H4 (cell line): ENCODE results near the gene RALGDS. TPM values are rescaled to one million over a fixed set of nuclear protein-coding genes. Genes with fewer than 3 reads are reported as not detected.

Source experiments
- DNase-seq: peaks from one replicate; pipeline ENCODE4 v3.0.0-alpha.2; 2015; ENCODE audit warnings: low spot score
- total RNA-seq: library from RNA; depleted of rRNA; stranded (reverse); fragments of >200 nt; shearing (Covaris generic); gene quantifications from 2 replicates; pipeline ENCODE4 v1.2.3, GENCODE V29; 2014

RALGDS gene
- total RNA-seq, 1 experiment from 2014 or later: 12.6 TPM

DNA sequence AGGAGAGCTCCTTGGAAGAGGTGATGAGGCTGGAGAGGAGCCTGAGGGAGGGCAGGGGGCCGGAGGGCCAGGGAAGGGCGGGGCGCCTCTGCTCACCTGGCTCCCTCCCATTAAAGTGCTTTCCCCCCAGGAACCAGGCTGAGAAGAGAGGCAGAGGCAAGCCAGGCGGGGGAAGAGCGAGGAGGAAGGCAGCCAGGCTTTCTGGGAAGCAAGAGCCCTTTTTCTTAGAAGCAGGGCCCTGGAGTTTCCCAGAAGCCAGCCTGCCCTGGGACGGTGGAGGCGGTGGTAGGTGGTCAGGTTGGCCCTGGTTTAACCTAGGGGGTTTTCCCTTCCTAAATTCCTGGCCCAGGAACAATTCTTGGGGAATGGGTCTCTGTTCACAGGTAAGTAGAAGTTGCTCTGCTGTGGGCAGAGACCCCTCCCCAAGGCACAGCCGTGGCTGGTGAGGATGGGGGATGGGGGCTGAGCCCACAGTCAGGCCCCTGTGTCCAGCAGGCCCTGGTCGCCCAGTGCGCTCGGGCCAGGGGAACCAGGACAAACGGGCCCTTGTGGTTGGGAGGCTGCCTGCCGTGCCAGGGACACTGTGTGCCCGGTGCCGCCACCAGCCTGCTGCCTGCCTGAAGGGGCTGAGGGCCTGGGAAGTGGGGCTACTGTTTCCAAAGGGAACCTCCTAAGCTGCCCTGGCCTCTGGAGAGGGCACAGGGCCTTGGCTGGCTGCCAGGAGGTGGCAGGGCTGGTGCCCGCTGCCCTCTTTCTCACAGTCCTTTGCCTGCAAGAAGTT is 16.6 kb upstream of the RALGDS start:
- DNase-seq: no peak

DNA sequence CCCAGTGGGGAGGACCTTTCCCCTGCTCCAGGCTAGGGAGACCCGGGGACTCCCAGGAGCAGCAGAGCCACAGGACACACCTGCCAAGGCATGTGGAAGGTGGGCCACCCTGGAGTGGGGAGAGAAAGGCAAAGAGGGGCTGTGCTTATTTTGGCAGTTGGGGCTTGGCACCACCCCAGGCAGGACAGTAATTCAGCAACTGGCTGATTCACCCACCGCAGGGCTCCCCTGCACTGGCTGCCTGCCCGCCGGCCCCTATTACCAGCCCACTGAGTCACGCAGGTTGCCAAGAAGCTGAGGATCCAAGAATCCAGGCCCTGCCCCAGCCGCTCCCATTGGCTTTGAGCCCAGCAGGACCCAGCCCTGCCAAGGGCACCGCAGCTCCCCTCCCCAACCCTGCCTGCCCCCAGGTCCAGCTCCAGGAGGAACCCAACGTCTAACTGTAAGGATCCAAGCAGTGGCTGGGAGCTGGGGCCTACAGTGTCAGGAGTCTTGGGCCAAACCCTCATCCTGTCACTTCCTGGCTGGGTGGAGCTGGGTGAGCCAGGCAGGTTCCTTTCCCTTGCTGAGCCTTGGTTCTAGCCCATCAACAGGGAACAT is 14.2 kb upstream of the RALGDS start:
- DNase-seq: peak; percentile 85

DNA sequence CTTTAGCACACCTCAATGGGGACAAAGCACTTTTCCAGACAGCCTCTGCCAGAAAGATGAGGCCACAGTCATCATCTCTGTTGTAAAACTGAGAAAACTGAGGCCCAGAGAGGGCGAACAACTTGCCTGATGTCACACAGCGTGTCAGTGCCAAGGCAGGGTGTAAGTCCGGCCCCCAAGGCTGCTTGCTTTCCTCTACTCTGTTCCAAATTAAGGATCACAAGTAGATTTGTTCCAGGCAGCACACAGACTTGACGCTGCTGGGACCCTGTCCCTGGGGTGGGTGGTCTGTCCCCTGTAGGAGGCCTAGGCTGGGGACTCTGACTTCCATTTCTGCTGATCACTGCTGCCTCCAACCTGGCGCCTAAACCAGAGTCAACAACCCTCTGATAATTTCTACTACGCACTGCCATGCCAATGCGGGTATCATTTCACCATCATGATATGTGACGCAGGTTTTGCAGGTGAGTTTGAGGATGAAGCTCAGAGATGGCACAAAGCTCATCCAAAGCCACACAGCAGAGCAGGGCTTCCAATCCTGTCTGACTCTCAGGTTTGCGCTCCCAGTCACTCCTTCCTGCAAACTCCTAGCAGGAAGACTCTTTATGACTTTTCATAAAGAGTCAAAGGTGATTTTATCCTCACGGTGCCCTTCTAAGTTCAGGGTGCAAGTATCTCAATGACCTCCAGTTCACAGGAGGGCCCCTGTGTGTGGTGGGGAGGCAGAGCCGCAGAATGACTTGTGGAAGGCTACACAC is 13.5 kb upstream of the RALGDS start:
- DNase-seq: no peak

DNA sequence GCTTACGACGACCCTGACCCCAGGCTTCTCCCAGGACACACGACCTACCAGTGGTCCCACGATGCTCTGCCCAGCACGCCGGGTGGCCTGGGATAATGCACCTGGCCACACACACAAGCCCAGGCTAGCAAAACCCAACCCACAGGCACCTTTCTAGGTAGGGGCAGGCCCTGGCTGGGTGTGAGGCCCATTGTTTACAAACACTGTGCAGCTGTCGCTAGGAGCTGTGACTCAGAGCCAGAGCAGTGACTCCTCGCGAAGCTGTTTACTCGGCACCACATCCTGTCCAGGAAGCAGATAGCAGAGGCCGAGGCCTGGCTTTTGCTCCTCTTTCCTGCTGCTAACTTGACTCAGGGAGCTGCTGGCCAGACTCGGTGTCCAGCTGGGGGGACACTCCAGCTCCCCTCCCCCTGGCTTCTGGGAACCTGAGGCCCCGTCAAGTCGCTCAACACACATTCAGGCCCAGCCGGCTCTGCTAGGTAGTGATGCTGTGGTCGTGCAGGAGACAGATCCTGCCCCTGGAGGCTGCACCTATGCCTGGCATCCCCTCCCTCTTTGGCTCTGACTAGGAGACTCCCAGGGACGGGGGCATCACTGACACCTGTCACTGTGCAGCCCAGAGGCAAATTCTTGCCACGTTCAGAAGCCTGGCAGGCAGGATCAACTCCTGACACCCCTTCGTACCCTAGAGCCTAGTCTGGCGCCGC is 12.8 kb upstream of the RALGDS start:
- peak; percentile 96 for DNase-seq

DNA sequence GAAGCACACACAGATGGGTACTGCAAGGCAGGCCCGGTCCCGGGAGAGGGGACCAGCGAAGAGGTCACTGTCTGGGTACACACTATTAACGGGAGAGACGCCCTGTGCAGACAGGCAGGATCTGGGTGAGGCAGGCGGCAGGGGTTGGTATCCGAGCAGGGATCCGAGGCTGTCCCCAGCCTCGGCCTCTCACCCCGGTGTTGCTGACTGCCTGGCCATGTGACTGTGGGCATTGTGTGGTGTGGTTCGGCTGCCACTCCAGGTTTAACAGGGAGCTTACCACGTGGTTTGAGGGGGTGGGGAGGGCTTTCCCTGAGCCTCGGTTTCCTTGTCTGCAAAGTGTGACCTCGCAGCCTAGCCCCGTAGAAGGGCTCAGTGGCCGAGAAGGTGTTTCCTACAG is 11.1 kb upstream of the RALGDS start:
- DNase-seq: no peak

DNA sequence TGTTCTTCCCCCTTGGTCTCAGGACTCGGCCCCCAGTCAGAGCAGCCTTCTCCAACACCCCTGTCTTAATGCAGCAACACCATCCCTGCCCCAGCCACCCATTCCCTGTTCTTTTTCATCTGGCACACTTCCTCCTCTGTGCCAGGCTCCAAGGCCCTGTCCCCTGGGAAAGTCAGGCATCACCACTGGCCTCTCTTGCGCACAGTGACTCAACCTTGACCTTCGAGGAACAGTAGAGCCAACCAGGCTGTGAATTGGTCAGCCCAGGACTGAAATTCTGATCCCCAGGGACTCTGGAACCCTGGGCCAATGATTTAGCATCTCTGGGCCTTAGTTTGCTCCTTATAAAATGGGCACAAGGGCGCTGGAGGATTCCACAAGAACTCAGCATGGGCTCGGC is 10.5 kb upstream of the RALGDS start:
- DNase-seq: no peak

DNA sequence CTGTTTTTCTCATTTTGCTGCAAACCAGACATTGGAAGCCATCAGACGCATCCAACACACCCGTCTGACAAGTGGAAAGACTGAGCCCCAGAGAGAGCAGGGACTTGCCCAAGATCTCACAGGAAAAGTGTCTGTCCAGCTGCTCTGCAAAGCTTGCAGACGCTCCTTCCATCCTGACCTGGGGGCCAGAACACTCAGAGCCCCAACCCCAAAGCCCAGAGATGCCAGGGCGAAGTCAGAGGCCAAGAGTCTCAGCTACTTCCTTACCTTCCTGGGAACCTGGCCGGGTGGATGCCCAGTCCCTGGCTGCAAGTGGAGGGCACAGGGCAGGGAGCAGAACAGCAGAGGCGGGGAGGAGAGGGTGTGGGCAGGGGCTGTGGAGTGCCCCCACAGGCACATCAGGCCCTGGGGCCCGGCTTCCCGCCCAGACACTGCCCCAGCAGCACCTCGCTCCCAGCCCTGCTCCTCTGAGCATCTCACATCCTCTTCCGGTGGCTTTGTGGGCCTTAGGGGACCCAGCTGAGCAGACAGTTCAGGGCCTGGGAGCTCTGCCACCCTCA is 9.7 kb upstream of the RALGDS start:
- no peak for DNase-seq

DNA sequence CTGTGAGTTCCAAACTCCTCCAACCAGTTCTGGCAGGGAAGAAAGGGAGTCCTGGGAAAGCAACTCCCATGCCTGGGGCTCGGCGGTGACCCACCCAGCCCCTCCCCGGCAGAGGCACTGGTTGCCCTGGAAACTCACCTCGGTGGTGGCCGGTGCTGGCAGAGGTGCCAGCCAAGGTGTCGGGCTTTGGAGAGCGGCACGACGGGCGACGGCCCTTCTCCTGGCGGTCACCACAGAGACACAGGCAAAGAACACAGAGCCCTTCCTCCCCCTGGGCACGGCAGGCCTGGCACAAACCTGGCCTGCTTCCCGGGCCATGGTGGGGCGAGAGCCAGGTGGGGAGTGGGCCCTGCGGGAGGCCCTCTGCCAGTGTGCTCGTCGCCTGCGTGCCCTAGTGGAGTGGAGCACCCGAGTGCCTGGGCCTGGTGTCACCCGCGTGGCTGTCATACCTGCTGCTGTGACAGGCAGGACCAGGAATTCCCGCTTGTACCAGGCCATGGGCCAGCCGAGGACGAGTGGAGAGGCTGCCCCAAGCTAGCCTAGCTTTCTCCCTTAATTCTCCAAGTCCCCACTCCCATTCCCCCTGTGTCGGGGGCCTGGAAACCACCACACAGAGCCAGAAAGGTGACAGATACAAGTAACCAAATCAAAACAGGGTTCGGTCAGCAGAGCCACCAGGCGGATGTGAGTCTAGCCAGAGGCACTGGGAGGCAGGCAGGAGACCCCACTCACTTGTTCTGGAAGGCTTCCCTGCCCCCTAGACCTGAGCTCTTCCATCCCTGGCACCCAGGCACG is 8.2 kb upstream of the RALGDS start:
- DNase-seq: no peak

DNA sequence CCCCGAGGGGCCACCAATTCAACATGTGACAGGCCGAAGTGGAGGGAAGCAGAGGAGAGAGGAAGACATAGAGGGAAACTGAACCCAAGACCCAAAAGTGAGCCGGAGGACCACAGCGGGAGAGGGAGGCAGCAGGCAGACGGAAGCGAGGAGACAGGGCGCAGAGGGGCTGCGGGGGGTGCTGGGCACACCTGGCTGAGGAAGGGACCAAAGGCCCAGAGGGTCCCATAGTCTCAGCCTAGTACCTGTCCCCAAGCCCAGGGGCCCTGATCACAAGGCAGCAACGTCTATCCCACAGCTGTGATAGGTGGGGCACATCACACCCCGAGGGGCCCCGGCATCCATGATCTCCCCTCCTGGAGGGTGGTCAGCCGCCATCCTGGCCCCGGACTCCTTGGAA is 7.1 kb upstream of the RALGDS start:
- DNase-seq: no peak

DNA sequence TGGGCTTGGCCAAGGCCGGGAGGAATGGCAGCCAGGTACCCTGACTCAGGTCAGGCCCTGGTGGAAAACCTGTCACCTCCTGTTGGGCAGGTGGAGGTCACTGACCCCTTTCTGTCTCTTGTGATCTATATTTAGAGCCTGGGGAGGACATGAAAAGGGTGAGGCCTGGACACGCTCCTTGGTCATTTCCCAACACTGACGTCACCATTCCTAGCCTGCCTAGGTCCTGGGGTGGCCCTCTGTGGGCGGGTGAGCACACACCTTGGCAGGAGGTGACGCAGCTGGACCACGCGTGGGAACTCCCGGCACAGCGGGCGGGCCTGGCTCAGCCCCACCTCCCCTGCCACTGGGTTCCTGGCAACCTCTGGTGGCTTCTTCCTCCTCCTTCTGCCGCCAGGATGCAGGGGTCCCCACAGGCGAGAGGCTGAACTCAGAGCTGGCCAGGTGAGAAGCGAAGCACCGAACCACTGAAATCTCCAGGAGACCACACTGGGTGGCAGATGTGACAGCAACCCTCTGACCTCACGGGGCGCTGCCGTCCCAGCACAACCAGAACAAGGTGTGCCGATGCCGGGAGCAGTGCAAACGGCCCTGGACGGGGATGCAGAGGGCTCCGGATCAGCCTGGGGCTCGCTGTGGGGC is 6.4 kb upstream of the RALGDS start:
- DNase-seq: no peak

DNA sequence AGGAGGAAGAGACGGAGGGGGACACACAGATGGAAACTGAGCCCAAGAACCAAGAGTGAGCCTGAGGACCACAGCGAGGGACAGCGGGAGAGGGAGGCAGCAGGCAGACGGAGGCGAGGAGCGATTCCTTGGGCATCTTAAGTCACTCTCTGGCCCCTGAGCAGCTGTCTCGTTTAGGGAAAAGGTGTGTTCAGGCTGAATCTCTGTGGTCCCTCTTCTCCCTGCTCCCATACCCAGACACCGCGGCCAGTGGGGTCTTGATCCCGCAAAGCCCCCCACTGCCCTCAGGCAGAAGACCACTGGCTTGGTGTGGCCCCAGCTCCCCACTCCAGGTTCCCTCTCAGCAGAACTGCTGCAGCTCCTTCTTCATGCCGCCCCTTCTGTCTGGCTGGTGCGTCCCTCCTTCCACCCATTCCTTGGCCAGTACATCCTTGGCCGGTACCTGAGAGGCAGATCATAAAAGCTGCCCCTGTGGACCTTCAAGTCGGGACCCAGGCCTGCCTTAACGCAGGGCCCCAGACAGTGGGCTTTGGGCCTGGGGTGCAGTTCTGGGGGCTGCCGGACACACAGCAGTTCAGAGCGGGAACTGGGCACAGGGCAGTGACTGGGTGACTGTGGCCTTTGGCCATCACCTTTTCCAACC is 5.8 kb upstream of the RALGDS start:
- DNase-seq: no peak

DNA sequence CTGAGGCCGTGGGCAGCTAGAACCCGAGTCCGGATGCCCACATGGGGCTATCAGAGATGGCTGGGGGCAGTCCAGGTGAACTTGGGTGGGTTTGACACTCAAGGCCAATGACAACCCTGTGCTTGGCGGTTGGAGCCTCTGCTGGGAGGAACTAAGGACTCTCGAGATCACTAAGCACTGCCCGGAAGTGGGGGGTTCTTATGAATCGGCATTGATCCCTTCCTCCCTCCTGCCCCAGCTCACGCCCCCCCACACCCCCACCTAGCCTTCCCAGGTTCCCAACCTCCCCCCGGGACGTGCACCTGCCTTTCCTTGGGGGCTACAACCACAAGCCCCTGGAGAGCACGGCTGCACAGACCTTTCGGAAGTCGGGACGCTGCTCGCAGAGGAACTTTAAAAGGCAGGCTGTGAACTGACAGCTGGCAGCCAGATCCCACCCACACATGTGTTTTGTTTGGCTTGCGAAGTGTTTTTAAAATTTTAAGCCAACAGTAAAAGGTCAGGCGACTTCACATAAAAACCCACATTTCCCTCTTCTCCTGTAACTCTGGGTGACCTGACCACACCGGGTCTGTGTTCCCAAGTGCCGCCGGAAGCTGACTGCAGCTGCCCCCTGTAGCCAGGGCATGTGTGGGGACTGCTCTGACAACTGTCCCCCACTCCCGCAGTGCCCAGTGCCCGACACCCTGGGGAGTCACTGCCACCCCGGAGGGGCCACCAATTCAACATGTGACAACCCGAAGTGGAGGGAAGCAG is 5.1 kb upstream of the RALGDS start:
- no peak for DNase-seq

GRCh38 chr9:133124907-133125275 is 3.9 kb upstream of the RALGDS start:
- DNase-seq: no peak

- no peak for DNase-seq
Measured at GRCh38 chr9:133124123-133124906, 3.3 kb upstream of the RALGDS start.

DNA sequence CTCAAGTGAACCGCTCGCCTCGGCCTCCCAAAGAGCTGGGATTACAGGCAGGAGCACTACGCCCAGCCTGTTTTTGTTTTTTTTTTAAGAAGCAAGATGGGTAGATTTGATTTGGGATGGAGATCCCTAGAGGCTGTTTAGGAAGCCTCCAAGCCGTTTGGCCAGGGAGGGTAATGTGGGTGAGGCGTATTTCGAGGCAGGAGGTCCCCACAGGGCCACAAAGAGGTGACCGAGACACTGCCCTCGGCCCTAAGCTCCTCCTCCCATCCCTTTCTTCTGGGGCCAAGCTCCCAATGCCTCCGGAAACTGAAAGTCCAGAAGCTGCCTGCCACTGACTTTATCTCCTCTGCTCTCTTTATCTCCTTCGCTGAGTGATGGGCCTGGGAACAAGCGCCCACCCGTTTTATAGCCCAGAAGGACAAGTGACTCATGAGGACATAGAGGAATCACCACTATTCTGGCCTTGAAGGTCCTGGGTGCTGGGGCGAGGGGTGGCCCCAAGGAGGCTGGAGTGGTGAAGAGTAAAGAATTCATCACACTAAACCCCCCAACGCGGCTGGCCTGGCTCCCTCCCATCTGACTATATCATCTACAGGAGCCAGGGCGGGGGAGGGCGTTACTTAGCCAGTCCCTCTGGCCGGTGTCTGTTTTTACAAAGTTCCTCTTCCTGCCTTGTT is 2.0 kb upstream of the RALGDS start:
- DNase-seq: no peak

DNA sequence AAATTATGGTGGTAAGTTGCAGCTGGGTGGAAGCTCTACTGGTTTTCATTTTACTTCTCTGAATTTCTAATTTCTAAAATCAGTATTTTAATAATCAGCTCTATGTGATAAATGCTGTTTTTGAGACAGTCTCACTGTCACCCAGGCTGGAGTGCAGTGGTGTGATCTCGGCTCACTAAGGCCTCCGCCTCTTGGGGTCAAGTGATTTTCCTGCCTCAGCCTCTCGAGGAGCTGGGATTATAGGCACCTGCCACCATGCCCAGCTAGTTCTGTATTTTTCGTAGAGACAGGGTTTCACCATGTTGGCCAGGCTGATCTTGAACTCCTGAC is 1.5 kb upstream of the RALGDS start:
- no peak for DNase-seq

DNA sequence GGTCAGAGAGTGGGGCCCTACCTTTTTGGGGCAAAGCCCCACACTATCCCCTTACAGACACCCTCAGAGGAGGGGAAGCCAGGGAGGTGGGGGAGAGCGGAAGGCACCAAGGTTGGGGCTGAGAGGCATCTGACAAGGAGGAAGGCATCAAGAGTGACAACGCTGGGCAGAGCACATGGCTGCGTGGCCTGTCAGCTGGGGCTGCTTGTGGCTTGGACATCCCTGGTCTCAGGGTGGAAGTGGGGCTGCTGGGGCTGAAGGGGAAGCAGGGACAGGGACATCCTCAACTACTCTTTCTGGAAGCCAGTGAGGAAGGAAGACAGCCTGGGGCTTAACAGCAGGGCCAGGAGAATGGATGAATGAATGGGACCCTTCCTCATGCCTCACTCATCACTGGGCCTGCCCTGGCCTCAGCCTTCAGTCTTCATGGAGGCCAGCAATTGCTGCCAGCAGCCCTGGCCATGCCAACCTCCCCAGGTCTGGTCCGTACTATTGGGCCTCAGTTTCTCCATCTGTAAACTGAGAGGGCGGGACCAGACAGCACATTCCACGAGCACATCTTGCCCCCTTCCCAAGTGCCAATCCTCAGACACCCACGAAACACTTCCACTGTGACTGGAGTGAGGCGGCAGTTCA is 993 bp upstream of the RALGDS start:
- no peak for DNase-seq
